ENCODE data around the gene CCR5.

Gene CCR5

GRCh38 chr3:46359733-46360493 is 10.8 kb upstream of the CCR5 start:
- Histone ChIP-seq H3K27me3 (ENCODE audit: low read depth, low read length) (peaks cover 26% of the 10 kb centered on the region), H3K4me1 (ENCODE audit: low read length) (peaks cover 96% of the 10 kb centered on the region), H3K9ac (ENCODE audit: low read length) (peak overlapping the region; percentile 62), H3K36me3 (replicated peaks; ENCODE audit: low read depth, low read length) (no peaks in the 10 kb centered on the region), H3K27ac (ENCODE audit: low read length) (peak overlapping the region; percentile 87), H3K4me3 (ENCODE audit: low read length) (peak overlapping the region; percentile 42), H3K79me2 (ENCODE audit: low read length) (no peaks in the 10 kb centered on the region), H3K4me2 (ENCODE audit: low read length) (peak overlapping the region; percentile 80), H3K9me3 (ENCODE audit: insufficient read depth, low read length) (no peaks in the 10 kb centered on the region), H4K20me1 (ENCODE audit: insufficient read depth, low read length) (no peaks in the 10 kb centered on the region), H2AFZ (ENCODE audit: low read depth, low read length) (no peak overlapping the region)
- TF ChIP-seq EZH2phosphoT487 (IDR thresholded peaks at IDR 0.05; ENCODE audit: low read depth): no peak
- TF ChIP-seq CTCF (IDR thresholded peaks at IDR 0.05; ENCODE audit: low read depth, low read length): no peak

GRCh38 chr3:46360907-46361306 is 9.8 kb upstream of the CCR5 start:
- H3K4me3 ChIP-seq (ENCODE audit: low read length): peak overlapping the region; percentile 53
- peak overlapping the region; percentile 87 for H3K27ac ChIP-seq (ENCODE audit: low read length)
- no peak overlapping the region for H2AFZ ChIP-seq (ENCODE audit: low read depth, low read length)
- H4K20me1 ChIP-seq (ENCODE audit: insufficient read depth, low read length): no peaks in the 10 kb centered on the region
- H3K4me1 ChIP-seq (ENCODE audit: low read length): peaks cover 87% of the 10 kb centered on the region
- no peaks in the 10 kb centered on the region for H3K36me3 ChIP-seq (replicated peaks; ENCODE audit: low read depth, low read length)
- no peaks in the 10 kb centered on the region for H3K79me2 ChIP-seq (ENCODE audit: low read length)
- peak overlapping the region; percentile 80 for H3K4me2 ChIP-seq (ENCODE audit: low read length)
- H3K9ac ChIP-seq (ENCODE audit: low read length): peak overlapping the region; percentile 42; the same call in 1 of the 2 replicates
- TF ChIP-seq EZH2phosphoT487 (IDR thresholded peaks at IDR 0.05; ENCODE audit: low read depth) (no peak), CTCF (IDR thresholded peaks at IDR 0.05; ENCODE audit: low read depth, low read length) (peak; percentile 26)
- peaks cover 26% of the 10 kb centered on the region for H3K27me3 ChIP-seq (ENCODE audit: low read depth, low read length)
- no peaks in the 10 kb centered on the region for H3K9me3 ChIP-seq (ENCODE audit: insufficient read depth, low read length)

- Histone ChIP-seq H3K36me3 (replicated peaks; ENCODE audit: low read depth, low read length) (no peaks in the 10 kb centered on the region), H3K27ac (ENCODE audit: low read length) (peak overlapping the region; percentile 87), H3K9ac (ENCODE audit: low read length) (peak overlapping the region; percentile 42), H3K27me3 (ENCODE audit: low read depth, low read length) (peaks cover 28% of the 10 kb centered on the region), H4K20me1 (ENCODE audit: insufficient read depth, low read length) (no peaks in the 10 kb centered on the region), H3K4me1 (ENCODE audit: low read length) (peaks cover 87% of the 10 kb centered on the region), H3K9me3 (ENCODE audit: insufficient read depth, low read length) (no peaks in the 10 kb centered on the region), H2AFZ (ENCODE audit: low read depth, low read length) (no peak overlapping the region), H3K4me2 (ENCODE audit: low read length) (peak overlapping the region; percentile 80), H3K79me2 (ENCODE audit: low read length) (no peaks in the 10 kb centered on the region), H3K4me3 (ENCODE audit: low read length) (peak overlapping the region; percentile 53)
- TF ChIP-seq CTCF (IDR thresholded peaks at IDR 0.05; ENCODE audit: low read depth, low read length): no peak
- TF ChIP-seq EZH2phosphoT487 (IDR thresholded peaks at IDR 0.05; ENCODE audit: low read depth): no peak
Measured at GRCh38 chr3:46361408-46362283, 9.1 kb upstream of the CCR5 start.

- Histone ChIP-seq H3K36me3 (replicated peaks; ENCODE audit: low read depth, low read length) (no peaks in the 10 kb centered on the region), H3K4me3 (ENCODE audit: low read length) (no peak overlapping the region), H3K27ac (ENCODE audit: low read length) (no peak overlapping the region), H3K9ac (ENCODE audit: low read length) (no peak overlapping the region), H2AFZ (ENCODE audit: low read depth, low read length) (no peak overlapping the region), H4K20me1 (ENCODE audit: insufficient read depth, low read length) (no peaks in the 10 kb centered on the region), H3K4me1 (ENCODE audit: low read length) (peaks cover 78% of the 10 kb centered on the region), H3K79me2 (ENCODE audit: low read length) (no peaks in the 10 kb centered on the region), H3K27me3 (ENCODE audit: low read depth, low read length) (peaks cover 36% of the 10 kb centered on the region), H3K9me3 (ENCODE audit: insufficient read depth, low read length) (no peaks in the 10 kb centered on the region), H3K4me2 (ENCODE audit: low read length) (no peak overlapping the region)
- TF ChIP-seq EZH2phosphoT487 (IDR thresholded peaks at IDR 0.05; ENCODE audit: low read depth) (no peak), CTCF (IDR thresholded peaks at IDR 0.05; ENCODE audit: low read depth, low read length) (no peak)
Measured at GRCh38 chr3:46365041-46365440, 5.7 kb upstream of the CCR5 start.
